ENCODE measurements around the gene KCNK10.

DNA sequence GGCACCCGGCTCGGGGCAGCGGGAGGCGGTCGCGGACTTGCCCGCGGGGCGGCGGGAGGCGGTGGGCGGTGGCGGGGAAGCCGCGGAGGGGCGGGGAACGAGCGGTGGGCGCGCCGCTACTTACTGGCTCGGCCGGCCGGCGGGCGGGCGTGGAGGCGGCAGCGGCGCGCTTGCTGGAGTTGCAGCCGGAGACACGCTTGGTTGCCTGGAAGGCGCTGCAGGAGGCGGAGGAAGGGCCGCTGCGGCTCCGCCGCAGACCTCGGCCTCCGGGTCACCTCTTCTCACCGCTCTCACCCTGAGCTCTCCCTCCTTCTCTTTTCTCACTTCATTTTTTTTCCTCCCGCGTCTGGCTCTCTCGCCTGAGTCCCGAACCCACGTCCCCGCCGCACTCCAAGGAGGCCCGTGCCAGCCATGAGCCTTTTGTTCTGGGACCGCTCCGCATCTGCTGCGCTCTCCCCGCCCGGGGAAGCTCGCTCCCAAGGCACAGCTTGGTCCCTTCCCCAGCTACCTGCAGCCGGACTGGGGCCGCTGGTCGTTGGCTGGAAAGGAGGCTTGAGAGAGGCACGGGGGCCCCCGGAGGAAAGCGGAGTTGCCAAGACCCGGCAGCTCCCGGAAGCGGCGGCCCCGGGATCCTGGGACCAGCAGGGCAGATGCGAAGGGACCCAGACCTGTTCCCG is 592 bp upstream of the KCNK10 start:
- TF ChIP-seq, protein P1, sequence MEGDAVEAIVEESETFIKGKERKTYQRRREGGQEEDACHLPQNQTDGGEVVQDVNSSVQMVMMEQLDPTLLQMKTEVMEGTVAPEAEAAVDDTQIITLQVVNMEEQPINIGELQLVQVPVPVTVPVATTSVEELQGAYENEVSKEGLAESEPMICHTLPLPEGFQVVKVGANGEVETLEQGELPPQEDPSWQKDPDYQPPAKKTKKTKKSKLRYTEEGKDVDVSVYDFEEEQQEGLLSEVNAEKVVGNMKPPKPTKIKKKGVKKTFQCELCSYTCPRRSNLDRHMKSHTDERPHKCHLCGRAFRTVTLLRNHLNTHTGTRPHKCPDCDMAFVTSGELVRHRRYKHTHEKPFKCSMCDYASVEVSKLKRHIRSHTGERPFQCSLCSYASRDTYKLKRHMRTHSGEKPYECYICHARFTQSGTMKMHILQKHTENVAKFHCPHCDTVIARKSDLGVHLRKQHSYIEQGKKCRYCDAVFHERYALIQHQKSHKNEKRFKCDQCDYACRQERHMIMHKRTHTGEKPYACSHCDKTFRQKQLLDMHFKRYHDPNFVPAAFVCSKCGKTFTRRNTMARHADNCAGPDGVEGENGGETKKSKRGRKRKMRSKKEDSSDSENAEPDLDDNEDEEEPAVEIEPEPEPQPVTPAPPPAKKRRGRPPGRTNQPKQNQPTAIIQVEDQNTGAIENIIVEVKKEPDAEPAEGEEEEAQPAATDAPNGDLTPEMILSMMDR (IDR thresholded peaks at IDR 0.05) = no peak
- TF ChIP-seq EP300 (IDR thresholded peaks at IDR 0.05) (no peak), POLR2AphosphoS5 (IDR thresholded peaks at IDR 0.05) (no peak)

Measured in gastroesophageal sphincter (tissue), 3 donors.